PC-3 (cell line): ENCODE data around the gene UGT1A4. TPM values are rescaled to one million over a fixed set of nuclear protein-coding genes. Genes with fewer than 3 reads are reported as not detected.
"Not testable (repeated sequence)": the region's sequence is repeated elsewhere in the genome, so short reads cannot be mapped to it uniquely, and the experiment has no call there.

Experiments used
- ATAC-seq: fragments of 200-7000 bp; cut with Tn5 transposase; 2 replicates; pipeline ENCODE4 v1.9.1; 2020; ENCODE audit warnings: mild to moderate bottlenecking, moderate library complexity
- BruUV-seq: library from RNA; stranded (reverse); fragments of 400-500 nt; replicated peaks from 2 replicates; lab custom pipeline; 2021; lab: Mats Ljungman, UMichigan
- CTCF ChIA-PET: fragments of 300-600 bp; sonication (Branson Sonifier 250); formaldehyde crosslinking; loops from one replicate; lab custom pipeline; 2022; ENCODE audit warnings: antibody characterized with exemption; lab: Charles Lee
- POLR2A ChIA-PET: fragments of 300-600 bp; sonication (Branson Sonifier 250); formaldehyde crosslinking; loops from one replicate; lab custom pipeline; 2022; ENCODE audit warnings: antibody characterized with exemption; ENCODE audit not compliant: unreplicated experiment; lab: Charles Lee
- DNase-seq: peaks from one replicate; pipeline ENCODE4 v3.0.0-alpha.2; 2015
- H2AFZ ChIP-seq: fragments of 300-600 bp; sonication (generic); 2 replicates; pipeline ENCODE4 v1.6.0; 2016; ENCODE audit warnings: antibody characterized with exemption, low read length
- H3F3A ChIP-seq: fragments of 300-600 bp; sonication (generic); one replicate; pipeline ENCODE4 v1.6.0; 2017; ENCODE audit warnings: antibody characterized with exemption, low read length, control low read depth, mild to moderate bottlenecking; ENCODE audit not compliant: unreplicated experiment
- H3K27ac ChIP-seq: fragments of 300-600 bp; sonication (generic); 2 replicates; pipeline ENCODE4 v1.5.1; 2016; ENCODE audit warnings: mild to moderate bottlenecking, low read length
- H3K27me3 ChIP-seq: fragments of 300-600 bp; sonication (generic); 2 replicates; pipeline ENCODE4 v1.6.1; 2016; ENCODE audit warnings: low read length, mixed read lengths
- H3K36me3 ChIP-seq: fragments of 300-600 bp; sonication (generic); 2 replicates; pipeline ENCODE4 v1.6.1; 2016; ENCODE audit warnings: low read depth, mixed run types, low read length, mixed read lengths
- H3K4me1 ChIP-seq: fragments of 300-600 bp; sonication (generic); 2 replicates; pipeline ENCODE4 v1.5.1; 2016; ENCODE audit warnings: low read length; ENCODE audit not compliant: insufficient read depth
- H3K4me2 ChIP-seq: fragments of 300-600 bp; sonication (generic); 2 replicates; pipeline ENCODE4 v1.6.0; 2016; ENCODE audit warnings: low read length
- H3K4me3 ChIP-seq: fragments of 300-600 bp; sonication (generic); 2 replicates; pipeline ENCODE4 v1.5.1; 2016; ENCODE audit warnings: mild to moderate bottlenecking, low read length, mixed read lengths
- H3K79me2 ChIP-seq: fragments of 300-600 bp; sonication (generic); 2 replicates; pipeline ENCODE4 v1.6.1; 2017; ENCODE audit warnings: low read length, mixed read lengths
- H3K9ac ChIP-seq: fragments of 300-600 bp; sonication (generic); 2 replicates; pipeline ENCODE4 v1.6.0; 2016; ENCODE audit warnings: mild to moderate bottlenecking, low read length
- H3K9me2 ChIP-seq: fragments of 300-600 bp; sonication (generic); replicated peaks from 2 replicates; pipeline ENCODE4 v1.6.1; 2016; ENCODE audit warnings: mixed run types, low read length, mixed read lengths
- H3K9me3 ChIP-seq: fragments of 300-600 bp; sonication (generic); 2 replicates; pipeline ENCODE4 v1.6.1; 2016; ENCODE audit warnings: low read length, mixed read lengths
- H4K20me1 ChIP-seq: fragments of 300-600 bp; sonication (generic); 2 replicates; pipeline ENCODE4 v1.6.1; 2016; ENCODE audit warnings: low read length, mixed read lengths
- EZH2 ChIP-seq: fragments of 300-600 bp; sonication (generic); IDR thresholded peaks from one replicate; pipeline ENCODE4 v1.6.1; 2017; ENCODE audit warnings: antibody characterized with exemption, mild to moderate bottlenecking, low read length; ENCODE audit not compliant: unreplicated experiment
- EZH2phosphoT487 ChIP-seq: fragments of 300-600 bp; sonication (generic); IDR thresholded peaks from 2 replicates; pipeline ENCODE4 v1.6.1; 2018; ENCODE audit warnings: mild to moderate bottlenecking, antibody characterized with exemption, low read length, borderline replicate concordance
- intact Hi-C: fragments of 100-400 bp; cut with micrococcal nuclease; formaldehyde crosslinking; loops from 2 replicates; pipeline ENCODE4 v1.9.0; 2023
- total RNA-seq: library from RNA; depleted of rRNA; stranded (reverse); fragments of >200 nt; gene quantifications from 2 replicates; pipeline ENCODE4 v1.2.3, GENCODE V29; 2014
- TF ChIP-seq, protein P1 (sequence below): fragments of 300-600 bp; sonication (generic); conservative IDR thresholded peaks from 2 replicates; pipeline ENCODE4 v1.5.1; 2017; ENCODE audit warnings: antibody characterized with exemption, low read depth, mild to moderate bottlenecking, low read length

UGT1A4 gene
- total RNA-seq, 1 experiment from 2014 or later, result not detected

GRCh38 chr2:233698740-233699139, 19.8 kb upstream of the UGT1A4 start:
- H3K27ac ChIP-seq, result no peak overlapping the region
- no peaks in the 10 kb centered on the region for H3K9me2 ChIP-seq
- H3K36me3 ChIP-seq, result no peaks in the 10 kb centered on the region
- no peaks in the 10 kb centered on the region for H4K20me1 ChIP-seq
- H3K4me2 ChIP-seq, result no peak overlapping the region
- no peak overlapping the region for H3K4me3 ChIP-seq
- ATAC-seq (no peak), DNase-seq (no peak)
- intact Hi-C loops, result no loop called here
- H3K79me2 ChIP-seq, result no peaks in the 10 kb centered on the region
- TF ChIP-seq, protein P1, sequence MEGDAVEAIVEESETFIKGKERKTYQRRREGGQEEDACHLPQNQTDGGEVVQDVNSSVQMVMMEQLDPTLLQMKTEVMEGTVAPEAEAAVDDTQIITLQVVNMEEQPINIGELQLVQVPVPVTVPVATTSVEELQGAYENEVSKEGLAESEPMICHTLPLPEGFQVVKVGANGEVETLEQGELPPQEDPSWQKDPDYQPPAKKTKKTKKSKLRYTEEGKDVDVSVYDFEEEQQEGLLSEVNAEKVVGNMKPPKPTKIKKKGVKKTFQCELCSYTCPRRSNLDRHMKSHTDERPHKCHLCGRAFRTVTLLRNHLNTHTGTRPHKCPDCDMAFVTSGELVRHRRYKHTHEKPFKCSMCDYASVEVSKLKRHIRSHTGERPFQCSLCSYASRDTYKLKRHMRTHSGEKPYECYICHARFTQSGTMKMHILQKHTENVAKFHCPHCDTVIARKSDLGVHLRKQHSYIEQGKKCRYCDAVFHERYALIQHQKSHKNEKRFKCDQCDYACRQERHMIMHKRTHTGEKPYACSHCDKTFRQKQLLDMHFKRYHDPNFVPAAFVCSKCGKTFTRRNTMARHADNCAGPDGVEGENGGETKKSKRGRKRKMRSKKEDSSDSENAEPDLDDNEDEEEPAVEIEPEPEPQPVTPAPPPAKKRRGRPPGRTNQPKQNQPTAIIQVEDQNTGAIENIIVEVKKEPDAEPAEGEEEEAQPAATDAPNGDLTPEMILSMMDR, result no peak
- TF ChIP-seq EZH2 (no peak), EZH2phosphoT487 (no peak)
- peaks cover 10% of the 10 kb centered on the region for H3K4me1 ChIP-seq
- H2AFZ ChIP-seq, result no peak overlapping the region
- H3K27me3 ChIP-seq, result no peaks in the 10 kb centered on the region
- ChIA-PET POLR2A (no interaction called here), CTCF (no interaction called here)
- H3K9ac ChIP-seq, result no peak overlapping the region
- H3F3A ChIP-seq, result no peaks in the 10 kb centered on the region
- BruUV-seq, result no TSS peak
- H3K9me3 ChIP-seq, result no peaks in the 10 kb centered on the region

DNA sequence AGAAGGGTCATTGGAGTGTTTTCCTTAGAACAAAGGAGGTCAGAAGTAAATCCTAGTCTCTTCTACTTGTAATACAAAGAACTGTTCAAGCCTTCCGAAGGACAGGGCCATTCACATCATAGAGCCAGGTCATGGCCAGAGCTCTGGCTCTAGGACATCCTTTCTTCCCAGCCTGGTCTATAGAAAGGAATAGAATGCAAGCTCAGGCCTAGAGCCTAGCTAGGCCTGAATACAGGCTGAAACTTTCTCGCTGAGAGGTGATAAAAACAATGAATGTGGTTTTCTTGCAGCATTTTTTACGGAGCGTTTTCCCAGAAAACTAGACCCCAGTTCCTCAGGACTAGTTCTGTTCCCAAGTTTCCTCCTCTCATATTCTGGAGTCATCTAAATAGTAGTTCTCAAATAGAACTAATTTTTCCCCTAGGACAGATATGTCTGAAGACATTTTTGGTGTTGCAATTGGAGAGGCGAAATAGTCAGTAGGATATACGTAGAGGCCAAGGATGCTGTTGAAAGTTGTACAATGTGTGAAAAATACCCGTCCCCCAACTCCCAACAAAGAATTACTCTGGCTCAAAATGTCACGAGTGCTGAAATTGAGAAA, 19.0 kb upstream of the UGT1A4 start:
- TF ChIP-seq, protein P1, result no peak
- TF ChIP-seq EZH2, result no peak
- no peak for TF ChIP-seq EZH2phosphoT487
- no peaks in the 10 kb centered on the region for H3K36me3 ChIP-seq
- H3K9me3 ChIP-seq, result no peaks in the 10 kb centered on the region
- H3F3A ChIP-seq, result no peaks in the 10 kb centered on the region
- no peaks in the 10 kb centered on the region for H3K79me2 ChIP-seq
- H3K27ac ChIP-seq, result peak overlapping the region; percentile 91
- H3K4me1 ChIP-seq, result peaks cover 10% of the 10 kb centered on the region
- H3K27me3 ChIP-seq, result no peaks in the 10 kb centered on the region
- no peaks in the 10 kb centered on the region for H4K20me1 ChIP-seq
- H3K9me2 ChIP-seq, result no peaks in the 10 kb centered on the region
- DNase-seq, result no peak
- intact Hi-C loops, result no loop called here
- ATAC-seq, result no peak
- H2AFZ ChIP-seq, result peak overlapping the region; percentile 64
- ChIA-PET POLR2A (no interaction called here), CTCF (no interaction called here)
- peak overlapping the region; percentile 55 for H3K9ac ChIP-seq
- TSS peak; percentile 46 for BruUV-seq
- H3K4me2 ChIP-seq, result no peak overlapping the region
- no peak overlapping the region for H3K4me3 ChIP-seq

DNA sequence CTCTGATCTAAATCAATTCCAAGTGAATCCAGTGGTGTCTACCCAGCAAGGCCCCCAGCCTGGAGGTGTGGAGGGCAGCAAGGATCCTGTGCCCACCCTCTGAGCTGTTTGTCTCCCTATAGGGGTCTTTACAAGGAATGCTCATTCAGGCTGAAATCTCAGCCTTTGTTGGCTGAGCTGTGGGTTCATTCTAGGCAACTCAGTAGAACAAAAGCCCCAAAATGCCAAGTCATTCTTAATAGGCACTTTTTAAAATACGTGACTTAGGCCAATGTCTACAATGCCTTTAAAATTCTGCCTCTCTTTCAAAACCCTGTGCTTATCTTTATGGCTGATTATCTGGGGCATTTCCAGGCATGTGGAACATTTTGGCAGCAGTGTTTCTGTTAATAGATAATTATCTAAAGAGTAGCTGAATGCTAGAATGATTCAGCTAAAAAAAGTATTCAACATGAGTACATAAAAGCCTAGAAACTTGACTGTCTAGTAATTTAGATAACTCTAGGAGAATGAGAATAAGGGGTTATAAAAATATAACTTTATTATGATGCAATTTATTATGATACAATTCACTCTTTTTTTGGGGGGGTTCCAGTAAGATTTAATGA, 18.4 kb upstream of the UGT1A4 start:
- no peaks in the 10 kb centered on the region for H3K9me3 ChIP-seq
- DNase-seq (peak; percentile 81), ATAC-seq (peak; percentile 75)
- no TSS peak for BruUV-seq
- H3K9ac ChIP-seq, result peak overlapping the region; percentile 55
- H3K4me2 ChIP-seq, result no peak overlapping the region
- no peaks in the 10 kb centered on the region for H3K36me3 ChIP-seq
- no peaks in the 10 kb centered on the region for H3F3A ChIP-seq
- POLR2A ChIA-PET, result no interaction called here
- H3K79me2 ChIP-seq, result no peaks in the 10 kb centered on the region
- H3K27me3 ChIP-seq, result no peaks in the 10 kb centered on the region
- peak overlapping the region; percentile 64 for H2AFZ ChIP-seq
- intact Hi-C loops, result no loop called here
- peak overlapping the region; percentile 91 for H3K27ac ChIP-seq
- no peaks in the 10 kb centered on the region for H3K9me2 ChIP-seq
- CTCF ChIA-PET, result no interaction called here
- TF ChIP-seq EZH2, result no peak
- TF ChIP-seq, protein P1, result no peak
- TF ChIP-seq EZH2phosphoT487, result no peak
- no peak overlapping the region for H3K4me3 ChIP-seq
- peaks cover 10% of the 10 kb centered on the region for H3K4me1 ChIP-seq
- no peaks in the 10 kb centered on the region for H4K20me1 ChIP-seq

DNA sequence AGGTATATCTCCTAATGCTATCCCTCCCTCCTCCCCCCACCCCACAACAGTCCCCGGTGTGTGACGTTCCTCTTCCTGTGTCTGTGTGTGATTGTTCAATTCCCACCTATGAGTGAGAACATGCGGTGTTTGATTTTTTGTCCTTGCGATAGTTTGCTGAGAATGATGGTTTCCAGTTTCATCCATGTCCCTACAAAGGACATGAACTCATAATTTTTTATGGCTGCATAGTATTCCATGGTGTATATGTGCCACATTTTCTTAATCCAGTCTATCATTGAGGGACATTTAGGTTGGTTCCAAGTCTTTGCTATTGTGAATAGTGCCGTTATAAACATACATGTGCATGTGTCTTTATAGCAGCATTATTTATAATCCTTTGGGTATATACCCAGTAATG, 17.7 kb upstream of the UGT1A4 start:
- H4K20me1 ChIP-seq, H3K9me3 ChIP-seq, DNase-seq, H3K36me3 ChIP-seq, H3K27me3 ChIP-seq, BruUV-seq, POLR2A ChIA-PET, H3F3A ChIP-seq, H3K27ac ChIP-seq, H3K9ac ChIP-seq, H3K4me2 ChIP-seq, intact Hi-C loops, H3K4me3 ChIP-seq, ATAC-seq, H2AFZ ChIP-seq, CTCF ChIA-PET, H3K79me2 ChIP-seq, H3K9me2 ChIP-seq: not testable (repeated sequence)
- peaks cover 12% of the 10 kb centered on the region for H3K4me1 ChIP-seq
